Activated gamma-delta T cell (primary cell): ENCODE measurements around the gene WFS1.

ENCODE experiments used
- DNase-seq: peaks from one replicate; lab custom pipeline; 2025; lab: John Stamatoyannopoulos, UW

The WFS1 gene

GRCh38 chr4:6338951-6339817, 69.5 kb downstream of the WFS1 start:
- no peak for DNase-seq

GRCh38 chr4:6339818-6340445, 70.3 kb downstream of the WFS1 start:
- DNase-seq: no peak

GRCh38 chr4:6340446-6341015, 70.9 kb downstream of the WFS1 start:
- DNase-seq: no peak

- DNase-seq: no peak
These were observed 72.0 kb downstream of the WFS1 start for GRCh38 chr4:6341696-6342095.

- no peak for DNase-seq
These were observed 73.1 kb downstream of the WFS1 start for GRCh38 chr4:6342530-6343293.

GRCh38 chr4:6343939-6344408, 74.3 kb downstream of the WFS1 start:
- DNase-seq: no peak

- DNase-seq: no peak
These were observed 75.6 kb downstream of the WFS1 start for GRCh38 chr4:6345096-6345830.

- no peak for DNase-seq
These were observed 76.2 kb downstream of the WFS1 start for GRCh38 chr4:6345866-6346265.

GRCh38 chr4:6346373-6347110, 76.9 kb downstream of the WFS1 start:
- no peak for DNase-seq

GRCh38 chr4:6347511-6348045, 77.9 kb downstream of the WFS1 start:
- no peak for DNase-seq

- no peak for DNase-seq
These were observed 78.8 kb downstream of the WFS1 start for GRCh38 chr4:6348408-6348807.

GRCh38 chr4:6349896-6350603, 80.4 kb downstream of the WFS1 start:
- DNase-seq: no peak

GRCh38 chr4:6350646-6351045, 81.0 kb downstream of the WFS1 start:
- no peak for DNase-seq

GRCh38 chr4:6351246-6352000, 81.8 kb downstream of the WFS1 start:
- DNase-seq: no peak

- no peak for DNase-seq
These were observed 82.5 kb downstream of the WFS1 start for GRCh38 chr4:6352031-6352692.
